Activated naive CD8-positive, alpha-beta T cell treated with anti-CD3 and anti-CD28 coated beads for 36 hours (primary cell): ENCODE data around the gene RNF39. TPM values are rescaled to one million over a fixed set of nuclear protein-coding genes. Genes with fewer than 3 reads are reported as not detected.
A peak's percentile ranks its signal among the peaks of the same experiment; 100 is the strongest.

Experiments used
- DNase-seq: peaks from one replicate; pipeline ENCODE4 v3.0.0; 2021
- H3K27ac Mint-ChIP-seq: one replicate; pipeline ENCODE4 v1.8.0; 2022; ENCODE audit warnings: mild to moderate bottlenecking, moderate library complexity, mixed read lengths
- H3K27me3 Mint-ChIP-seq: one replicate; pipeline ENCODE4 v1.8.0; 2022; ENCODE audit warnings: mild to moderate bottlenecking, mixed read lengths
- H3K36me3 Mint-ChIP-seq: one replicate; pipeline ENCODE4 v1.8.0; 2021; ENCODE audit warnings: mild to moderate bottlenecking, mixed read lengths
- H3K4me1 Mint-ChIP-seq: one replicate; pipeline ENCODE4 v1.8.0; 2021; ENCODE audit warnings: mixed read lengths
- H3K4me3 Mint-ChIP-seq: one replicate; pipeline ENCODE4 v1.8.0; 2022; ENCODE audit warnings: mild to moderate bottlenecking, moderate library complexity, mixed read lengths
- H3K9me3 Mint-ChIP-seq: one replicate; pipeline ENCODE4 v1.8.0; 2022; ENCODE audit warnings: mixed read lengths
- total RNA-seq, 2 experiments: library from RNA; stranded (reverse); gene quantifications; one replicate each; pipeline ENCODE4 v1.2.3, GENCODE V29; 2021

RNF39 gene
- total RNA-seq, 2 experiments from 2014 or later = not detected

DNA sequence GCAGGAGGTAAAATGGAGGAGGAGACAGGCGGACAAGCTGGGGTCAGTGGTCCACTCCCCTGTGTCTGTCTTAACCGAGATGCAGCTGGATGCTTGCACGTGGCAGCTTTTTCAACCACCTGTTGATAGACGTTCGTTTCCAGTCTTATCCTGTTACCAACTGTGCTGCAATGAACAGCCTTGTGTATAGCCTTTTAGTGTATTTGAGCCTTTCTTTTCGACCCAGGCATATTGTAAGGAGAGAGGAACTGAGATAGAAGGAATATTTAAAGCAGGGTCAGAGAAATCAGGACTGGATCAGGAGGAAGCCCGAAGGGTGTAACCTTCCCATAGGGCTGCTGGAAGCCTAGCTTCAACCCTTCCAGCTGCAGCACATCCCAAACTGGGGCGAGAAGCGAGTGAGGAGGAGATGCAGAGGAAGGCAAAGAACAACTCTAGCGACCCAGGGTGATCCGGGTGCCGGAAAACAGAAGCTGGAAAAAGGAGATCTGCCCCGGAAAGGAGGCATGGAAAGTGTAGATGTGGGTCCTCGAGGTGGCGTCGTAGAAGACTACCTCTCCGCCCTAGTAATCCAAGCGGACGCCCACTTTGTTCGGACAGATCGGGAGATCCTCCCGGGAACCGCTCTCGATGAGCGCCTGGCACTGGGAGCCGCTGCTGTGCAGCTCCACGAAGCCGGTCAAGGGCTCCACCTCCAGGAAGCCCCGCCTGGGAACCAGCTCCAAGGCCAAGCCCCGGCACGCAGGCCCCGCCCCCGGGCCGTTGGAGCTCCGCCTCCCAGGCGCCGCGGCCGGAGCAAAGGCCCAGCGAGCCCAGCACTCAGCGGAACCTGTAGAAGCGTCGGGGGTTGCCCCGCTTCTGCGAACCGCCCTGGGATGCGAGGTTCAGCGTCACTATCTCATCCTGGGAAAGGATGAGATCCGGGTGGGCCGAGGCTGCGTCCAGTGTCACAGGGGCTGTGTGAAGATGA is 26.2 kb upstream of the RNF39 start:
- DNase-seq = peak; percentile 63
- peaks cover 71% of the 10 kb centered on the region for H3K27me3 Mint-ChIP-seq
- no peak overlapping the region for H3K27ac Mint-ChIP-seq
- H3K9me3 Mint-ChIP-seq = no peaks in the 10 kb centered on the region
- peak overlapping the region; percentile 32 for H3K4me3 Mint-ChIP-seq
- H3K4me1 Mint-ChIP-seq = peaks cover 42% of the 10 kb centered on the region
- no peaks in the 10 kb centered on the region for H3K36me3 Mint-ChIP-seq

DNA sequence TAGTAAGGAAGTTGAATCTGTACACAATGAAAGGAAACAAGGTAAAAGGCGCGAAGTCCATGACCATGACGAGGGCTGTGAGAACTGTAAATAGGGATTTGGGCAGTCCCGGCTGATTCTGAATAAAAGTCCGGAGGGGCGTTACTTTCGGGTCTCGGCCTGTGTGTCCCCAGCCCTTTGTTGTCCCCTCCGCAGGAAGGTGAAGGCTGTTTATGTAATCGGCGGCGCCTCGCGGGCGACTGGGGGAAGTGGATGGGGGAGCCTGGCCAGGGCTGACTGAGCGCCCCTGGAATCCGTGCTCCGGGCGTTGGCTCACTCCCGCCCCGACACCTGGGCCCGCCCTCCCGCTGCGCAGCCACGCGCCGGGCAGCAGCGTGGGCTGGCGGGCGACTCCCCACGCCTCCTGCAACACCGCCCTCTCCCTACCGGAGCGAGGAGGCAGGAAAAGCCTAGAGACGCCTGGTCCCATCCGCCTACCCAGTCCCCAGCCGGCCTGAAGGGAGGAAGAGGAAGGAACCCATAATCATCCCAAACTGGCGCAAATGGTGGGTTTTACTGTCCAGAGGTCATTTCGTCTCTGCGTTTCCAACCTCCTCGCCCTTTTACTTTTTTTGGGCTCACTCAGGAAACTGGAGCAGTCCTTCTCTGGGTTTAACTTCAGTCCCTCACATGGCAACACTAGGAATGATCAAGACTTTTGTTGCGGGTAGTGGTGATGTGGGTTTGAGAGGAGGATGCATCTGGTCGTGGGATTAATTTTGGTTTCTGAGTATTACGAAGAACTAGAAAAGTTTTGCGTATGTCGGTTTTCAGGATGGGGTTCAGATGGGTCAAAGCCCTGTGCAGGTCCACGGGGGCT is 25.2 kb upstream of the RNF39 start:
- H3K27ac Mint-ChIP-seq = no peak overlapping the region
- peak; percentile 17 for DNase-seq
- no peaks in the 10 kb centered on the region for H3K9me3 Mint-ChIP-seq
- H3K27me3 Mint-ChIP-seq = peaks cover 65% of the 10 kb centered on the region
- peak overlapping the region; percentile 44 for H3K4me3 Mint-ChIP-seq
- peaks cover 42% of the 10 kb centered on the region for H3K4me1 Mint-ChIP-seq
- H3K36me3 Mint-ChIP-seq = no peaks in the 10 kb centered on the region

DNA sequence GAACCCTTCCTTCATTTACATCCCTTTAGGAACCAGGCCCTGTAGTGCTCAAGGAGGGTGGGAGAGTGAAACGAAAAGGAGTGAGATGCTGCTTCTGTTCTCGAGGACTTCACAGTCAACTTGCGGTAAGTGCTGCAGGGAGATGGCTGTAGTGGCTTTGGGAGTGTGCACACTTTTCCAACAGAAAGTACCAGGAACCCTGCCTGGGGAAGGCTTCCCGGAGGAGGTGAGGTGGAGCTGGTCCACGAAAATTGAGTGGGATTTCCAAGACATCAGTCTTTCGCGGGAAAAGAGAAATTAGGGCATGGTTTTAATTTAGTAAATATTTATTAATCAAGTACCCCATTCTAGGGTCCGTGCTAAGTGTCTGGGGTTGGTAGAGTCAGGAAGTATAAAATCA is 24.6 kb upstream of the RNF39 start:
- peaks cover 69% of the 10 kb centered on the region for H3K27me3 Mint-ChIP-seq
- H3K27ac Mint-ChIP-seq = no peak overlapping the region

DNA sequence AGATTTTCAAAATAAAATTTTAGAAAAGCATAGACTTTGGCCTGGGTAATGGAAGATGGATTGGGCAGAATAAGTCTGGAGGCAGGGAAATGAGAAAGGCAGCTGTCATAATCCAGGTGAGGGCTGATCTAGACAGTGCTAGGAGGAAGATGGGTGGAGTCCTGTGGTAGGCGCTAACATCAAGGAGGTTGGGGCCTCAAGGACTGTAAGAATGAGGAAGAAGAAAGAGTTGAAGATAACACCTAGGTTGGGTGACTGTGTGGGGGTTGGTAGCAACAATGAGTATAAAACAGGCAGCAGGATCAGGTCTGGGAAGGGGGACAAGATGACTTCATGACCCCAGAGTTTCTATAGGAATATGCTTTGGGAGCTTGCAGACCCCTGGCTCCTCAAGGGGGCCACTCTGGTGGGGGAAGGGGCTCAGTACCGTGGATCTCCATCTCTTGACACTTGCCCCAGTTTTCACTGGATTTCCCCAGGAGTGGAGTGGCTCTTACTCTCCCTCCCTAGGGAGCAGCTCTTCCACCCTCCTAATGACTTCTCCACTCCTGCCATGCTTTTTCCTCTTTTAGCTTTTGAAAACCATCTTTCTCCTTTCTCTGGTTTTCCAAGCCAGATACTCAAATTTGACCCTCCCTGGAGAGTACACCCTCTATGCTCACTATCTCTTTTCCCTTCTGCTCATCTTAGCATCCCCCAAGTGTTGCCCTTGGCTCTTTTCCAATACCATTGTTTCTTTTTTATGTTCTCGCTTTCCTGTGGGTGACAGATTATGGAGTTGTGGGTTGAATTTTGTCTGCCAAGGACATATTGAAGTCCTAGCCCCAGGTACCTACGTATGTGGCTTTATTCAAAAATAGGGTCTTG is 22.6 kb upstream of the RNF39 start:
- Mint-ChIP-seq H3K9me3 (no peaks in the 10 kb centered on the region), H3K36me3 (no peaks in the 10 kb centered on the region), H3K4me1 (peaks cover 35% of the 10 kb centered on the region), H3K4me3 (no peak overlapping the region), H3K27me3 (peaks cover 67% of the 10 kb centered on the region), H3K27ac (no peak overlapping the region)
- no peak for DNase-seq

More for the DNA sequence above, 24.6 kb upstream of the RNF39 start:
- Mint-ChIP-seq H3K36me3 (no peaks in the 10 kb centered on the region), H3K9me3 (no peaks in the 10 kb centered on the region), H3K4me3 (peak overlapping the region; percentile 37), H3K4me1 (peaks cover 42% of the 10 kb centered on the region)
- no peak for DNase-seq

DNA sequence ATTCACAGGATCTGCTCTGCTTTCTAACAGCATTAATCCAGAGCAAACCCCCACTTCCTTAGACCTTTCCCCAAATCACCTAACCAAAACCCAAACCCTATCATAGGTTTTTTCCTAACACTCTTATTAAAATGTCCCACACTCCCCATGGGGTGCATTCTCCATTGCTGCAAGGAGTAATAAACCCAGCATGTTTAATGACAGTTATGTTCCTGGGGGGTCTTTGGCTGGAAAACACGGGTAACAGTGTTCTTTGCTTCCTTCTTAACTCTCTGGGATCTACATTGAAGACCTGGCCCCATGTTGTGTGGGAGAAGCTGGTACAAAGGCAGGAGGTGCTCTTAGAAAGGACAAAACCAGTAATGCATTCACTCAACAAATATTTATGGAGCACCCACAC is 21.3 kb upstream of the RNF39 start:
- Mint-ChIP-seq H3K9me3 (no peaks in the 10 kb centered on the region), H3K27me3 (peaks cover 76% of the 10 kb centered on the region), H3K4me3 (no peak overlapping the region), H3K36me3 (no peaks in the 10 kb centered on the region), H3K27ac (no peak overlapping the region), H3K4me1 (peaks cover 27% of the 10 kb centered on the region)
- DNase-seq = no peak

DNA sequence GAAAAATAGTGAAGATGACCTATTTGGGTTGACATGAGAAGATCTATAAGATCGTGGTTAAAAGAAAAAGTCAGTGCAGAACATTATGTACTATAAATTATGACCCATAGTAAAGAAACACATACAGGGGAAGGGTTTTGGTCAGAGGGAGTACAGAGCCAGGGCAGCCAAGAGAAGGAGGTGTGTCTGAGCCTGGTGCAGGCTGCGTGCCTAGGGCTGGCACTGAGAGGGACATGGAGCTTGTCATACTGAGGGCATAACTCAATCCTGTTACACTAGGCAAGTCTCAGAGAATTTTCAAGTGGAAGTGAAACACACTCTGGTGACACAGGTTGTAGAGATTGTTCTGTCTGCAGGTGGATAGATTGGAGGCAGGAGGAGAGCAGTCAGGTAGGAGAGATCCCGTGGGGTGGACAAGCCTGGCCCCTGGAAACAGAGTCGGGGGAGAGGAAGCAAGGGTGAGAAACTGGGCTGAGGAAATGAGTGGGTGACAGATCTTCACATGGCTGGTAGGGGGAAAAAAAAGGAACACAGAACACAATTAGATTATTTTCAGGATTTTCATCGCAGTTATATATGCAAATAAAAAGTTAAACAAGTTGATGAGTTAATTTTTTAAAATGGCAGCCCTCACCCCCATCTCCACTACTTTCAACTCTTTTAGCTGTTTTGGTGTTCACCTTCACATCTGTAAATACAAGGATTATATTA is 18.5 kb upstream of the RNF39 start:
- H3K4me3 Mint-ChIP-seq = no peak overlapping the region
- H3K27me3 Mint-ChIP-seq = peaks cover 72% of the 10 kb centered on the region
- no peaks in the 10 kb centered on the region for H3K36me3 Mint-ChIP-seq
- no peak overlapping the region for H3K27ac Mint-ChIP-seq
- DNase-seq = no peak
- H3K4me1 Mint-ChIP-seq = peaks cover 10% of the 10 kb centered on the region
- H3K9me3 Mint-ChIP-seq = no peaks in the 10 kb centered on the region

DNA sequence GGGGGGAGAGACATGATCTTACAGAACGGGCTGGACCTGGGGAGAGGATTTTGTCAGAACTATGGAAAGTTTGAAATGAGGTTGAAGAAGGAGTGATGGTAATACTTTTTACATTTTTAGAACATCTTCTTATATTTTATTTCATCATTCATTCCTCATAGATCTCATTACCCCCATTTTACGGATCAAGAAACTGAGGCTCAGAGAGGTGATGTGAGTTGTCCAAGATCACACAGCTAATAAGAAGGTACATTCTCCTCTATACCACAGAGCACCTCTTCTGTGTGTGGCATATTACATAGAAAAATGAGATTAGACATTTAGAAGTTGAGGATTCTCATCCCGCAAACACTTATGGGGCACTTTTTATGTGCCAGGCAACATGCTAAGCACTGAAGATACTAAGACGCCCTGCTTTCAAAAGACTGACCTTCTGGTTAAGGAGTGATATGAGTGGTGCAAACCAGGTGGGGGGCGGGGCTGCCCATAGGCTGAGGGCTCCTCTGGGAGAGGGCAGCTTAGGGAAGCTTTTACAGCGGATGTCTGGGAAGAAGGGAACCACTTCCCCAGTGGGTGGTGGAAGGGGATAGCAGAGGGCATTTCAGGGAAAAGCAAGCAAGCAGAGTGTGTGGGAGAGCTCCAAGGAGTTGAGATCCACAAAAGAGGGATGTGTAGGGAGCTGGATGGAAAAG is 17.4 kb upstream of the RNF39 start:
- no peak for DNase-seq
- no peak overlapping the region for H3K27ac Mint-ChIP-seq
- peaks cover 4% of the 10 kb centered on the region for H3K4me1 Mint-ChIP-seq
- no peak overlapping the region for H3K4me3 Mint-ChIP-seq
- no peaks in the 10 kb centered on the region for H3K9me3 Mint-ChIP-seq
- no peaks in the 10 kb centered on the region for H3K36me3 Mint-ChIP-seq
- H3K27me3 Mint-ChIP-seq = peaks cover 70% of the 10 kb centered on the region

DNA sequence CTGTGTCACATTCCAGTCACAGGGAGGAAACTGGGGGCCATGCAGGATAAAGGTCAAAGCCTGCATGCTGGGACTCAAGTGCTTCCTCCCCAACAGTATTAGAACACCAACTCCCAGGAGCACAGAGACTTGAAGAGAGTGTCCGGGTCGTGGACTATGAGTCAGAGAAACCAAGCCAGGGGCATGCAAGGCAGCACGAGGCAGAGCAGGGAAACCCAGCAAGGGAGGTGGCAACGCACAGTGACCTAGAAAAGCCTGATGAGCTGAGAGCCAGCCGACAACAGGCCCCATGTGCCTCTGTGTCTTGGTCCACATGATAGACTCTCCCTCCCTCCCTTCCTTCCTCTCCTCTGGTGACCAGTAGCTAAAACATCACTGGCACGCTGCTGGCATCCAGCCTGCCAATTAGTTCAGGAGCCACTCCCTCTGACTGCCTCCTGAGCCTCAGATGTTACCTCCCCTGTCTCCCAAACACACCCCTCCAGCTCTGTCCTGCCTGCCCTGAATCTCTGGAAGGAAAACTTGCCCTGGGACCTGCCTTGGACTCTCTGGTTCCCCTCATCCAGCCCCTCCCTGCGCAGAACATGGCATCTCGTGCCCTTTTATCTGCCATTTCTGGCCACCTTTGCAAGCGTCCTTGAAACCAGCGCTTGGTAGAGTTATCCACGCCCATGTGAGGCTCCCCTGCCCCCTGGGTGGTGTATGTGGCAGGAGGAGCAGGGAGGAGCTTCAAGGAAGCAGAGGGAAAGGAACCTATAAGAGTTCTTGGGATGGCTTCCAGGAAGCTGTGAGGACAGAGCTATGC is 16.2 kb upstream of the RNF39 start:
- no peak for DNase-seq
- Mint-ChIP-seq H3K36me3 (no peaks in the 10 kb centered on the region), H3K4me1 (no peaks in the 10 kb centered on the region), H3K4me3 (no peak overlapping the region), H3K27ac (no peak overlapping the region), H3K9me3 (no peaks in the 10 kb centered on the region), H3K27me3 (peaks cover 71% of the 10 kb centered on the region)

DNA sequence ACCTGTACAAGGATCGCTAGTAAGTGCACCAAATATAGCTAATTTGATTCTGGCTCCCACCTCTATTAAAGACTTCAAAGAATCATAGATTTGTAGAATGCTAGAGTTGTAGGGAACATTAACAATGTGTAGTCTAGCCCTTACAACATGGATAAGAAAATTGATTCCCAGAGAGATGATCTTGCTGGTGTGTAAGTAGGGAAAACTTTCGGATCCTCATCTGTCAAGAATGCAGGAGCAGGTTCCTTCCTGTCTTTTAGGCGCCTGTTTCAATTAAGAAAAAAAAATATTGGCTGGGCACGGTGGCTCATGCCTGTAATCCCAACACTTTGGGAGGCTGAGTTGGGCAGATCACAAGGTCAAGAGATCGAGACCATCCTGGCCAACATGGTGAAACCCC is 12.3 kb upstream of the RNF39 start:
- Mint-ChIP-seq H3K4me1 (no peaks in the 10 kb centered on the region), H3K36me3 (peaks cover 4% of the 10 kb centered on the region), H3K27me3 (peaks cover 57% of the 10 kb centered on the region), H3K4me3 (no peak overlapping the region), H3K27ac (no peak overlapping the region), H3K9me3 (peaks cover 1% of the 10 kb centered on the region)
- no peak for DNase-seq

DNA sequence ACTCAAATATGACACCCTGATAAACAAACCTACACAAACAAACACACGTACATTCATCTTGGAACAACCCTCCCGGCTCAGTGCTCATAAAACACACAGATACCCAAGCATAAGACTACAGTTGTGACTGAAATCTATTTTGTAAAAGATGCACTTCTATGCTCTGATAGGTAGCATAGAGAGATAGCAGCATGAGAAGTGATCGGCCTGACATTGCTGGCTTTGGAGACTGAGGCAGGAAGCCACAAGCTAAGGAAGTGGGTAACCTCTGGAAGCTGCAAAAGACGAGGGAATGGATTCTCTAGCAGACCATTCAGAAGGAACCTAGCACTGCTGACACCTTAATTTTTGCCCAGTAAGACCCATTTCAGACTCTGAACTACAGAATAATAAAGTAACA is 1.6 kb upstream of the RNF39 start:
- Mint-ChIP-seq H3K27ac (no peak overlapping the region), H3K36me3 (peaks cover 3% of the 10 kb centered on the region), H3K9me3 (no peaks in the 10 kb centered on the region), H3K27me3 (peaks cover 60% of the 10 kb centered on the region), H3K4me1 (peaks cover 13% of the 10 kb centered on the region), H3K4me3 (no peak overlapping the region)
- DNase-seq = no peak

DNA sequence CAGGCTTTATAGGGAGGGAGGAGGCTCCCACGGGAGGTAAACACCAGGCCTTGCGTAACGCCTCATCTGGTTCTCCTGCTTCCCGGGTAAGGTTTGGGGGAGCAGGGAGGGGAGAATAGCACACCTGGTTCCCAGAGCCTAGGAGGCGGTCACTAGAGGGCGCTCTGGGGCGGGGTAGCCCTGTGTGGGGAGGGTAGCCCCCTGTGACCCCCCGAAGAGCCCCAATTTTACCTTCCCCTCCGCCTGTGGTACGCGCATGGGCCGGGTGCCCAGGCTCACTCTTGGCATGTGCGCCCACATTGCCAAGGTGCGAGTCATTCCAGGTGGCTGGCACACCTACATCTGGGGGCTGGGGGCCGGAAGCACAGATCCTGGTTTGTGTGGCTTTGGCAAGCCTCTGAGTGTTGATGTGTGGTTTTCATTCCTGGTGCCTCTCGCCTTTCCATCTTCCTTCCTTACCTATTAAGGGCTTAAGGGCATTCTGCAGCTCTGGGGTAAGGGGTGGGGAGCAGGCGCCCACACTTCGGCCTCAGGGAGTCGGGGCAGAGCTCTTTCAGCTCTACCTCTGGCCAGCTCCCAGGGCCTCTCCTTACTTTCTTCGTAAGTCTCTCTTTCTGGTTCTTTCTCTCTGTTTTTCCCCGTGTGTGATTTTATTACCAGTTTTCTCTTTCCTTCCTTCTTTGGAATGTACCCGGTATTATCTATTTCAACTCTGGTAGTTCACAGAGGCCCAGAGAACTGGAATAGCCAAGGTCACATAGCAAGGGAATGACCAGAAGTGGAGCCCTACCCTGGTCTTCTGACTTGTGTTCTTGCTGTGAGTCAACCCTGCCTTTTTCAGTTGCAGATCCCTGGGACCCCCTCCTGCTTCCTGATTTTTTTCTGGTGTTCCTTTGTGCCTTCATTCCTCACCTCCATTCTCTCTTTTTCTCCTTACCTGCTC is 492 bp upstream of the RNF39 start:
- H3K4me3 Mint-ChIP-seq = peak overlapping the region; percentile 18
- H3K27ac Mint-ChIP-seq = no peak overlapping the region
- peaks cover 15% of the 10 kb centered on the region for H3K4me1 Mint-ChIP-seq
- no peak for DNase-seq
- peaks cover 70% of the 10 kb centered on the region for H3K27me3 Mint-ChIP-seq
- H3K9me3 Mint-ChIP-seq = no peaks in the 10 kb centered on the region
- H3K36me3 Mint-ChIP-seq = peaks cover 11% of the 10 kb centered on the region

DNA sequence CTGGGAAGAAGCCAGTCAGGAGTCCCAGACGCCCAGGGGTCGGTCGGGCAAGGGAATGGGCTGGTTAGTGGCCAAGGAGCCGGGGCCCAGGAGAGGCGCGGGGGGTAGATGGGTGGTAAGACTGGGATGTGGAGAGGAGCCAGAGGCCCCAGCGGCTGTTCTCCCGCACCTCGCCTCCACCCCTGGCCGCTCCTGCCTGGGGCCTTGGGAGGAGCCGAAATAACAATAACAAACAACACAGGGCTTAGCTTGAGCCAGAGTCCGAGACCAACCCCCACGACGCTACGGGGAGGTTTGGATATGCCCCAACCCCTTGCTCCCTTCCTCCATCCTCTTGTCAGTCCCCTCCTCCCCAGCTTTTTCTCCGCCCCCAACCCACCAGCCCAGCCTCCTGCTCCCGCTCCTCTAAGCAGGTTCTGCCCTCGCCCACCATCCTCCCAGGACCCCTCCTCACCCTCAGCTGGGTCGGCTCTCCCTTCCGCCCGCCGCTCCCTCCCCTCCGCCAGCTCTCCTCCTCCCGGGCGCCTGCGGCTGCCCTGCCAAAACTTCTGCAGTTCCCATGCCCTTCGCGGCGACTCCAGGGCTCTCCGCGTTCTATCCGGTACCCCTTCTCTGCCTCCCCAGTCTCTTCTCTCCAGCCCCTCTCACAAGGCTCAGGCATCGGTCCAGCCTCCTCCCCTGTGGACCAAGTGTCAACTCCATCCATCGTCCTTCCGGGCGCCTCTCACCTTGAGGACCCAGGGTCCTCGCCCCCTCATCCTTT is 1.1 kb downstream of the RNF39 start:
- Mint-ChIP-seq H3K27ac (no peak overlapping the region), H3K4me3 (peak overlapping the region; percentile 65), H3K27me3 (peaks cover 75% of the 10 kb centered on the region), H3K4me1 (peaks cover 24% of the 10 kb centered on the region), H3K9me3 (no peaks in the 10 kb centered on the region), H3K36me3 (peaks cover 25% of the 10 kb centered on the region)
- DNase-seq = no peak
